Activated gamma-delta T cell treated with Interleukin-2 at 50 U/mL for 16 hours (primary cell): Measurements from ENCODE around the gene IRF6.

Experiments used
- DNase-seq: peaks from one replicate; pipeline ENCODE4 v3.0.0-alpha.2; 2020

The IRF6 gene

GRCh38 chr1:209805875-209806760, at the start of gene IRF6:
Gene IRF6, minus strand, starts transcription at chr1:209806142. Its CDS starts 4,729 bp downstream, at chr1:209801413.
- peak; percentile 75 for DNase-seq

GRCh38 chr1:209855623-209856022, 49.7 kb upstream of the IRF6 start:
- DNase-seq: no peak

DNA sequence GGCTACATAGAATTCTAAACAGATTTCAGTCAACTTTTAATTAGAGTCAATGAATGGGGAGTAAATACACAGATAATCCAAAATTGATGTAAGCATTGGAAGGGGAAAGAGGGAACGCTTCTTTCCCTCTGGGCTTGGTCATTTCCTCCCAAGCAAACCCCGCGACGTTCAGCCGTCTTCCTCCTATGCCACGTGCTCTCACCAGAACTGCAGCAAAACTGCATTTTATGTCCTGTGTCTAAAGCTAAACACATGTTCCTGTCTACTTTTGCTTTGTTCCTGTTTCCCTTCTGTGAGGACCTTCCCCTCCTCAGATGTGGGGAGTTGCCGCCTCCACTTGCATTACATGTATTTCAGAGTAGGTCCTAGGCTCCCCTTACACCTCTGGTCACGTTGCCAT, 49.1 kb upstream of the IRF6 start:
- DNase-seq: no peak

- DNase-seq: no peak
Measured at GRCh38 chr1:209854196-209854595, 48.3 kb upstream of the IRF6 start.

- no peak for DNase-seq
Measured at GRCh38 chr1:209853676-209854075, 47.7 kb upstream of the IRF6 start.

DNA sequence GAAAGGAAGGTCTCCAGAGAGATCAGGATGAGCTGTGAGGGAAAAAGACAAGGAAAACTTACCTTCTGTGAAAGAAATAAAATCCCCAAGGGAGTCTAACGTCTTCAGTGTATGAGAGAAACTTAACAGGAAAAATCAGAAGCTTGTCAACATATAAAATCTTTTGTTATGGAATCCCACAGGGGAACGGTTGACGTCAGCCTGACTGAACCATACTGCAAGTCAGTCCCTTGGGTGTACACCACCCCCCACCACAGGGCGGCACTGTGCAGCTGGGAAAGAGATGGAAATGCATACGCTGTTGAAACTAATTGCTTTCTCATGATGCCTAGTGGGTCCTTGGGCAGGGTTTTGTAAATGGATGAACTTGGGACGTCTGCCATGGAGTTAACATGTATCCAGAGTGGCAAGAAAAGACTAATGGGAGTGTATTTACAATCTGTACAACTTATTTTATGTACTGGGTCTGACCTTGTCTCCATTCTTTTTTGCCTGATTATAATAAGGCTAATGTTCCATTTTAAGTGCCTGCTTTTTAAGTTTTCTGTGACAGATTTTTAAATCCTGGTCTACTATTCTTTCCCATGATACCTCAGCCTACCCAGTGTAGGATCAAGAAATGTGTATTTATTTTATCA, 44.5 kb upstream of the IRF6 start:
- DNase-seq: no peak

DNA sequence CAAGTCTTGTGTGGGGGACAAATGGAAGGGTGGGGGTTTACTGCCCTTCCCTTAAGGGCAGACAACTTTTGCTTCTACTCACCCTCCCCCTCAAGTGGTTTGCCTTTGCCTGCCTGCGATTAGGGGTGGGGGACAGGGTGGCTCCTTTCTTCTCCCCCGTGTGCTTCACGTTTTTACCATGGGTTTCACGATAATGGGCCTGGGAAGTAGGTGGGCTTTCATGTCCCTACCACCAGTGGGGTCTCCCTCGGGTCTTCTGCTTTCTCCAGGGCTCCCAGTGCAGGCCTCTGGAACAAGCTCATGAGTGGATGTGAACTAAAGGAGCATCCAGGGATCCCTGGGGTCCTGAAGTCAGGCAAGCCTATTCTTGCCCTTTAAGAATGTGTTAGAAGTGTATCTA, 43.4 kb upstream of the IRF6 start:
- DNase-seq: no peak

DNA sequence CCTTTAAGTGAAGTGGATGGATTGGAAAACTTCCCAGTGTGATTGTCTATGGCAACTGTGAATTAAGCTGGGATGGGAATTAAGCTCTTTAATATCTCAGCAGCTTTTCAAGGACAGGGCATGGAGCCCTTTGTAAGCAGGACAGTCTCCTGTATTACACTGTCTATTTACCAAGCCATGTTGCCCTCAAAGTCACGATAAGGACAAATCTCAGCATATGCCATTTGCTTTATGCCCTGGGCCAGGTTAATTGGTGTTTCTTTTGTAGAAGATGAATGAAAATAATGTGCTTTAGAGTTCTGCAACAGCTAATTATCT, 39.4 kb upstream of the IRF6 start:
- DNase-seq: no peak

DNA sequence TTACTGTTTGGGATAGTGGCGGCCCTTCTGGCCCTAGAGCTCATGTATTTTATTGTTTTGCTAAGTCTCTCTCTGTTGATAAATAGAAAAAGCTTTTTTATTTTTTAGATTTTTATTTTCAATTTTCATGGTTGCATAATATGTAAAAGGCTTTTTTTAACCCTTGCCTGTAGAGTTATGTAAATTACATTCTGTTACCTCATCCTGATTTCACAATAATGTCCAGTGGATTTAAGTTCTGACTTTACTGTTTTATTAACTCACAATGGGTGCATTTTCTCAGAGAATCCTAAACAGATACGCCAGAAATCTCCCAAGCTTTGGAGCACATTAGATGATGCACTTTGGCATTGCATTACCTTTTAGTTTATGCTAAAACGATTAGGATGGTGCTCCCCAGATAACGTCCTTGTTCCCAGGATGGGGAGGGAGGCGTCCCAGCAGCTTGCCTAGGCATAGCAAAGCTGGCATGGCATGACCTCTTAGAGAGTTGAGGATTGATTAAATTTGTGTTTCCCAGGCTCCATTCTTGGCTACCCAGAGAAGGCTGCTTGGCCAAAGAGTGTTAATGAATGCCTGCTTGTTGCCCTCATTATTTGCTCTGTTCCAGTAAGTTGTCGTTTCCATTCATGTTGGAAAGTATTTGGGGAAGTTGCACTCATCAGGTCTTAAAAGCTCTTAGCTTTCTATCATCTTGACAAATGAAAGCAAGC, 38.9 kb upstream of the IRF6 start:
- no peak for DNase-seq

DNA sequence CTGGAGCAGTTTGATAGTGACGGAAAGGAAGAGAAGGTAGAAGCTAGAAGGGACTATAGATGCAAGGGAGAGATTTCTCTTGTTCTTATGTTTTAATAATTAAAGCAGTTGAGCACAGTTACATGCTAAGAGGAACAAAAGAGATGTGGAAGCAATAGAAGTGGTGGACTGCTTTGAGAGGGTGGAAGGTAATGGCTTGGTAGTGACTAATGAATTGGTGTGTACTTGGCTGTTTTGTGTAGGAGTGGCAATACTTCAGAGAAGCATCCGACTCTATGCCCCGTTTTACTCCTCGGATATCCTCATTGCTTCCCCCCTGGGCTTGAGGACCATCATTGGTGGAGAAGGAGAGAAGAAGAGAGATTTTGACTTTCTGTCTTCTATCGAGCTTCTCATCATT, 34.7 kb upstream of the IRF6 start:
- no peak for DNase-seq

DNA sequence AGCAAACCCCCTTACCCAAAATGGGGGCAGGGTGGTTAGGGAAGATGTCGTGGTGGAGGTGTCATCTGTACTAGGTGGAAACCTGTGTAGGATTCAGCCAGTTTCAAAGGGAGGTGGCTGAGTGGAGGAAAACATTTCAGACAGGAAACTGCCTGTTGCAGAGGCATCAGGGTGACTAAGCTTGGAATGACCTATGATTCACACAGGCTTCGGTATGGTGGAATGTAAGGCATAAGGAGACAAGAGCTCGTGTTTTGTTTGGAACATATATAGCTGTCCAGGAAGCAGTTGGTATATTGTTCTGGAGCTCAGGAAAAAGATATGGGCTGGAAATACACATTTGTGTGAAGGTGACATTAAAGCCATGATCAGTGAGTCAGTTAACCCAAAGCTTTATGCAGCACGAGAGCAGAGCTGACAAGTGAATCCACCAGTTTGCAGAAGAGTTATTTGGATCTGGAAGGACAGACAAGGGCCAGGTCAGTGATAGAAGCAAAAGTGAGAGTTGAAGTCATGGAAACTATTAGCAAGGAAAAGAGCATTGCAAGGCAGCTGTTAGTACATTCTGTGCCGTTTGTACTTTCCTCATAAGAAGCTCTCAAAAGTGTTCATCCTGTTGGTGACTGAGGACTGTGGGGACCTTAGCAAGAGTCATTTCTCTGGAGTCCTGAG, 34.1 kb upstream of the IRF6 start:
- no peak for DNase-seq

GRCh38 chr1:209838537-209838936, 32.6 kb upstream of the IRF6 start:
- no peak for DNase-seq

GRCh38 chr1:209837671-209838070, 31.7 kb upstream of the IRF6 start:
- DNase-seq: no peak

GRCh38 chr1:209835782-209836298, 29.9 kb upstream of the IRF6 start:
- DNase-seq: no peak

GRCh38 chr1:209831615-209832014, 25.7 kb upstream of the IRF6 start:
- no peak for DNase-seq

DNA sequence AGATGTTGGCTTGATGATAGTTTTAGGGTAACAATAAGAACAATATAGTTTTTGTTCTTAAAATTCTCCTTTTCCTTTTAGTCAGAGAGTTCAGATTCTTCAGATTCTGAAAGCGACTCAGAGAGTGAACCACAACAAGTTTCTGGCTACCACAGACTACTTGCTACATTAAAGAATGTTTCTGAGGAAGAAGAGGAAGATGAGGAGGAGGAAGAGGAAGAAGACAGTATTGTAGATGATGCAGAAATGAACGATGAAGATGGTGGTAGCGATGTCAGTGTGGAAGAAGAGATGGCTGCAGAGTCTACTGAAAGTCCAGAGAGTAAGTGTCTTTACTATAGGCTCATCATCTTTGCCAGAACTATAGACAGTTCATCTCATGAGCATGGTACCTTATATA, 24.8 kb upstream of the IRF6 start:
- DNase-seq: no peak

DNA sequence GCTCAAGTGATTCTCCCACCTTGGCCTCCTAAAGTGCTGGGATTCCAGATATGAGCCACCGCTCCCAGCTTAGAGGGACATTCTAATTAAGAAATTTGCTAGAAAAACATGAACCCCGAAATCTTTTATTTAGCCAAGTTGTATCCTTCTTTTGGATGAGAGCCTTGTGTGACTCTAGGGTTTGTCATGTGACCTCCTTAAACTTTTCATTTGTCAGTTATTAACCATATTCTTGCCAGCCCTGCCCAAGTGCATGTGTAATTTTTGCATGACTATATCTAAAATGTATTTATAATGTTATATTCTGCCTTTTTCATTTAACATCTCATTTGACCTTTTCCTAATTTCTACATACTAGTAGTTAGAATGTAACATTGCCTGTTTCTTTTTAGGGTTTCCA, 23.8 kb upstream of the IRF6 start:
- DNase-seq: no peak

DNA sequence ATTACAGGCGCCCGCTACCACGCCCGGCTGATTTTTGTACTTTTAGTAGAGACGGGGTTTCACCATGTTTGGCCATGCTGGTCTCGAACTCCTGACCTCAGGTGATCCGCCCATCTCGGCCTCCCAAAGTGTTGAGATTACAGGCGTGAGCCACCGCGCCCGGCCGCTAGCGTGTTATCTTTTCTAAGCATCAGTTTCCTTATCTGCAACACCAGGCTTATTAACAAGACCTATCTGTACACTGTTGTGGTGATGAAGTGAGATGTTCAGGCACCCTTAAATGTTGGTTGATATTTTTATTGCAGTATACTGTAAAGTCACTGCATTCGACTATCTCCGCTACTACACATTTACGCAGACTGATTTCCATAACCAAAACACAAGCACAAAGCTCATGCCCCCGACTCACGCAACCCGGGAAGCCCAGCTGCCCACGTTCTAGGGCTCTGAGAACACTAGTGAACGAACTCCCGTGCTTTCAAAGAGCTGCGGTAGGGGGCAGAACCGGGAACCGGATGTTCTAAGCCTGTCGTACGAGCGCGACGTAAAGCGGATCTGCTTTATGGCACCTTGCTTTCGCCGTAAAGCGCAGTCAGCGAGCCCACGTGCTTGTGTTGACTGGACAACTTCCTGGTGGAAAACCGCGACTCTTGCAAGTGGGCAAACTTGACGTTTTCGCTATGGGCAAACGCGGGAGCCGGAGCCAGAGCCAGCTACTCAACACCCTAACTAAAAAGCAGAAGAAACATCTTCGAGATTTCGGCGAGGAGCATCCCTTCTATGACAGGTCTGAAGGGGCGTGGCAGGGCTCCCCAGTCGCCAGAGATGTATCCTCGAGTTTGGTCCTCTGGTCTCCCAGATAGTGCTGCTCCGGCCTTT, 21.7 kb upstream of the IRF6 start, which contains the start of gene UTP25:
TSS of gene UTP25 (plus strand) at position 589 of the 879 bp plus-strand sequence. CDS start at position 681, 92 bp downstream.
- DNase-seq: peak; percentile 93

GRCh38 chr1:209825591-209826434, 19.9 kb upstream of the IRF6 start:
- no peak for DNase-seq

DNA sequence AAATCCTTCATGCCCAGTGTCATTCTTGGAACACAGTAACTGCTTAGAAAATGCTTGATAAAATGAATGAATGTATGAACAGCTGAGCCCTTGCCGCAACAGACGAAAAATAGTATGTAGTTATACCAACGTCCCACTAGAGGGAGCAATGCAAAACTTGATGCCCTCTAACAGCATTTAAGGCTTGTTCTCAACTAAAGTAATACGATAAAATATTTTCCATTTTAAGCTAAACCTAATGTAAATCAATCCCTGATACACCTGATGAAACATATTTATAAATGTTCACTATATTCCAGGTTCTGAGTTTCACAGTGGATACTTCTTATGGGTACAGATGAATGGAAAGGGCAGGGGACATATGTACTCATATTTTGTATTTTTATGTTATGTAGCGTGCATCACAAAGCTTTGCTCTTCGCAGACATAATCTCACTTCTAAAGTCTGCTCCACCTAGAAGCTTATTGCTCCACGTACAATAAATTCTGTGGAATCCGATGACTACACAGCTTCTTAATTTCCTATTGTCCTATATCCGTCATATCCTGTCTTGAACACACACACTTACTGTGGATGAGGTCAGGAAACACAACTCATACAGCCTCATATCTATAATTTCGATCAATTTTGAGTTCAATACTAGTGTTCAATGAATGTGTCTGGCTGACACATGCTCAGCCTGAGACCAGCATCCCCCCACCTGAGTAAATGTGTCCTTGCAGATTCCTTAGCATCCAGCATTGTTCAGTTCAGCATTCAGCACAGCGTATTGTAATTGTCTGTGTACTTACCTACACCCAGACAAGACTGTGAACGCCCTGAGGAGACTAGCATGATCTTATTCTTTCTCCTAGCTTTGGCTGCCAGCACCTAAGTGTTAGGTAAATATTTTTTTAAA, 17.4 kb upstream of the IRF6 start:
- DNase-seq: peak; percentile 17
